GM18505 (cell line): ENCODE results near the gene SMCO4.
"Not testable (repeated sequence)": the region's sequence is repeated elsewhere in the genome, so short reads cannot be mapped to it uniquely, and the experiment has no call there.

Experiments
- ATAC-seq: cut with Tn5 transposase; IDR thresholded peaks from one replicate; pipeline ENCODE4 v1.9.1; 2021; ENCODE audit not compliant: unreplicated experiment
- POLR2A ChIP-seq: IDR thresholded peaks from 4 replicates; pipeline ENCODE4 v1.6.1; 2011; ENCODE audit warnings: borderline replicate concordance; ENCODE audit not compliant: insufficient read depth, insufficient read length; ENCODE audit errors: extremely low read depth

Gene SMCO4, protein sequence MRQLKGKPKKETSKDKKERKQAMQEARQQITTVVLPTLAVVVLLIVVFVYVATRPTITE

DNA sequence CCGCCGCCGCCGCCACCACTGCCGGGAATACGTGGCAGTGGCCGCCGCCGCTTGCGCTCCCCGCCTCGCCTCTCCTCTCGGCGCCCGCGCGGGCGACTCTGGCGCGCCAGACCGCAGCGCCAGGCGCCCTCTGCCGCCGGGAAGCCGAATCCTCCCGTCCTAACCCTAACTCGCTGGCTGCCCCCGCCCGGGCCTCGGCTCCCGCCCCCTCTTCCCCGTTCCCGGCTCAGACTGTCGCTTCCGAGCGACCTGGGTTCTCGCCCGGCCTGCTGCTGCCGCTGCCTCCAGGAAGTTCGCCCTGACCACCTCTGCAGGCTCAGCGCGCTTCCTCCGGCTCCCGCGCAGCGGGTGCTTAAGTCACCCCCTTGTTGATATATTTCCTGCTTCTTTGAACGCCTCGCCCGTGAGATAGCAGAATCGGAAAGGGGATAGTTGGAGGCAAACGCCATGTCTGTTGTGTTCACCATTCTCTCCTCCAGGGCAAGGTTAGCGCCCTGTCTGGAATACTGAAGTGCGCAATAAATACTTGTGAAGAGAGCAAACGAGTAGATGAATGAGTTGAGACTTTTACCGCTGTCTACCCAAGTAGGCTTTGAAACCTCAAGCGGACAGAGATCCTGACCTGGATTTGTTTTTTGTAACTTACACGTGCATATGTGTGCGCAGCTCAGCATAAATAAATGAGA, at the start of gene SMCO4:
SMCO4 (minus strand) TSS at position 100 of the 686 bp plus-strand sequence. CDS start 64,202 bp downstream, outside the sequence.
- peak; percentile 81 for ATAC-seq
- peak; percentile 38 for TF ChIP-seq POLR2A

DNA sequence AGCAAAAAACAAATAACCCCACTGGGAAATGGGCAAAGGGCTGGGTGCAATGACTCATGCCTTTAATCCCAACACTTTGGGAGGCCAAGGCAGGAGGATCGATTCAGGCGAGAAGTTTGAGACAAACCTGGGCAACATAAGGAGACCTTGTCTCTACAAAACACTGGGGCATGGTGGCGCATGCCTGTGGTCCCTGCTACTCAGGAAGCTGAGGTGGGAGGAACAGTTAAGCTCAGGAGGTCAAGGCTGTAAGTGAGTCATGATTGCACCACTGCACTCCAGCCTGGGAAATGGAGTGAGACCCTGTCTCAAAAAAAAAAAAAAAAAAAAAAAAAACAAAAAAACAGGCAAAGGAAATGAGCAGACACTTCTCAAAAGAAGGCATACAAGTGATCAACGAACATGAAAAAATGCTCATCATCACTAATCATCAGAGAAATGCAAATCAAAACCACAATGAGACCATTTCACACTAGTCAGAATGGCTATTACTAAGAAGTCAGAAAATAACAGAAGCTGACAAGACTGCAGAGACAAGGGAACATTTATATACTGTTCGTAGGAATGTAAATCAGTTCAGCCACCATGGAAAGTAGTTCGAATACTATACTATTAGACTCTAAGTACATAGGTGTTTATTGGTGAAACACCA, 48.2 kb upstream of the SMCO4 start:
- TF ChIP-seq POLR2A = no peak
- ATAC-seq = peak; percentile 74

DNA sequence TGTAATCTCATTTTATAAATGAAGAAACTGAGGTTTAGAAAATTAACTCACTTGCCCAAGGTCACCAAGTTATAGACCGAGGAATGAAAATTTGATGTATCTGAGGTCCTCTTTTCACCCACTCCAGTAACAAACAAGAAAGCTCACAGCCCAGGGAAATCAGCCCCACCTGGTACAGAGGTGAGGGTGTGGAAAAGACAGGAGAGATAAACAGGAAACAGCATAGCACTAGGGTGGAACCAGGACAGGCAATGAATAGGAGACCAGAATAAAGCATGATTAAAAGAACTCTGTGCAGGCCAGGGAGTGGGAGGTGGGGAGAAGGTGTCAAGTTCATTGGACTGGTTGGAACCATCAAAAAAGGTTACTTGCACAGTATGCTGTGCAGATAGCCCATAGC, 46.2 kb upstream of the SMCO4 start:
- TF ChIP-seq POLR2A = no peak
- ATAC-seq = no peak

DNA sequence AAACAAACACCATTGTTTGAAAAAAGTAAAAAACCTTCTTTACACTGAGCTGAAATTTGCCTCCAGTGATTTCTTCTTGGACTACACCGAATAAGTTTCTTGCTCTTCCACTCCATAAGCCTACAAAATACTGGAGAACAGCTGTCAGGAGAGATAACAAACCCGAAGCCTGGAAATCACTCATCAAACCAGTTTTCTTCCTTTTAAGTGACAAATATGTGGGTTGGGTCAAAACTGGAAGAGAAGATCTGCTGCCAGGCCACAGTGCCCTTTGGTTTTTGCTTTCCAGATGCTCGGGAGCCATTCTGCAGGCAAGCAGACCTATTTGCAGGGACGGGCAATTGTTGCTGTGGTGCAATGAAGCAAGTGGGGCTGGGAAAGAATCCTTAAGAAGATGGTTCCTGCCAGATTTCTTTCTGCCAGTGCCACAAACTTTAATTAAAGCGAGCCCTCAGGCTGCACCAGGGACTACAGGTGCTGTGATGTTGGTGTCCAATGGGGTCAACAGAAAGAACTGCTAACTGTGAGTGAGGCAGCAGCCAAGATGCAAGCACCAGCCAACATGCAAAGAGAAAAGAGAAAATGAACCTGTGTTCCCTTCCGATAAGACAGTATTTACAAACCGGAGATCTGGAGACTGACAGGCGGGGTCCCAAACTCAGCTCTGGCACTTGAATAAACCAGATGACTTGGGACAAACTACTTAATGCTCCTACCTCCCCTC, 44.8 kb upstream of the SMCO4 start:
- no peak for TF ChIP-seq POLR2A
- ATAC-seq = no peak

DNA sequence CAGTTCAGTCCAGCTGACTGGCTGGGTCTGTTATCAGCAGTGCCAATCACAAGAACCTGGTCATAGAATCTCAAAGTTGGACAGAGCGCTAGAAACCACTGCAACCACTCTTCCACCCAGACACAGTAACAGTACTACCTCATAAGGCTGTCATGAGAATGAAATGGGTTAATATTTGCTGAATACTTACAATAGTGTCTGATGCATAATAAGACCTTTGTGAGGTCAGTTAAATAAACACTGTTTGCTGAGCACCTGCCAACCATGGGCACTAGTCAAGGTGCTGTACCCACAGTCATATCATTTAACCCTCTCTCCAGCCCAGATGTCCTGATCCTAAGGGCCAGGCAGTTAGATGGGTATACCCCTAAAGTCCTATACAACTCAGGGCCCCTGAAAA, 44.2 kb upstream of the SMCO4 start:
- not testable (repeated sequence) for ATAC-seq

DNA sequence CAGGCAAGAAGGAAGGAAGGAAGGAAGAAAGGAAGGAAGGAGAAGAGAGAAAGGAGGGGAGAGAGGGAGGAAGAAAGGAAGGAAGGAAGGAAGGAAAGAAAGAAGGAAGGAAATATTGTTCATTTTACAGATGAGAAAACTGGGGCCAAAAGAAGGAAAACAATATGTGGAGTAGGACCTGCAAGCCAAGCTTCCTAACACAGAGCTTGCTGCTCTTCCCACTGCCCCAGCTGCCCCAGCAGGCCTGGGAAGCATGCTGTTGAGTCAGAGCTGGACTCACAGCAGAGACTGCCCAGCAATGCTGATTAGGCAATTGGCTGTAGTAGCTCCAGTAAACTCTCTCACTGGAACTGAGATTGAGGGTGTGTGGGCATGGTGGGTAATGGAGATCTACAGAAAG, 42.6 kb upstream of the SMCO4 start:
- TF ChIP-seq POLR2A = no peak
- no peak for ATAC-seq

DNA sequence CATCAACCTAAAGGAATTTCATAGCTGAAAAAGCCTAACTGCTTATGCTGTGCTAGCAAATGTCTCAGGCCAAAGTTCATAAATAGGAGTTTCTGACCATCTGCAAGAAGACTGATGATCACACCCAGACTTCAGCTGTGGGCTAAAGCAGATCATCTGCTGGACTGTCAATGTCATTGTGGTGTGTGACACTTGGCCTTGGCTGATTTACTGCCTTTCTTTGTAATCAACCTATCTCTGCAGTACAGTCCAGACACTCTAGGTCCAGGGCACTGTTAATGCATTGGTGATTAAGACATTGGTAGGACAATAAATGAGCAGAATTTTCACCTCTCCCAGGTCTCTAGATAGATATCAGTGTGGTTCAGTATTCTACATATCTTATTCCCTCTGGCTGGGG, 40.3 kb upstream of the SMCO4 start:
- TF ChIP-seq POLR2A = no peak
- ATAC-seq = no peak

DNA sequence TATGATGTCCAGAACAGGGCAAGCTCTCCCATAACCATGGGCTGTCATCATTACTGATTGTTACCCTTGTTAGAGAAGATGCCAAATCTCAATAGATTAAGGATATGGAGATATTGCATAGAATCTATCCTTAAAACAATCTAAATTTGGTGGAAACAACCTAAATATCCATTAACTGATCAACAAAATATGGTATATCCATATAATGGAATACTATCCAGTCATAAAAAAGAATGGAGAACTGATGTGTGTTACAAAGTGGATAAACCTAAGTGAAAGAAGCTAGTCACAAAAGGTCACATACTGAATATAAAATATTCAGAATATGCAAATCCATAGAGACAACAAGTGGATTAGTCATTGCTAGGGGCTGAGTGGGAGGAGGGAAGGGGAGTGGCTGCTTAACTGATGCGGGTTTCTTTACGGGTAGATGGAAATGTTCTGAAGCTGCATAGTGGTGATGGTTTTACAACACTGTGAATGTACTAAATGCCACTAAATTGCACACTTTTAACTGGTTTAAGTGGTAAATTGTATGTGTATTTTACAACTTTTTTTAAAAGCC, 36.1 kb upstream of the SMCO4 start:
- ATAC-seq = no peak
- TF ChIP-seq POLR2A = no peak

DNA sequence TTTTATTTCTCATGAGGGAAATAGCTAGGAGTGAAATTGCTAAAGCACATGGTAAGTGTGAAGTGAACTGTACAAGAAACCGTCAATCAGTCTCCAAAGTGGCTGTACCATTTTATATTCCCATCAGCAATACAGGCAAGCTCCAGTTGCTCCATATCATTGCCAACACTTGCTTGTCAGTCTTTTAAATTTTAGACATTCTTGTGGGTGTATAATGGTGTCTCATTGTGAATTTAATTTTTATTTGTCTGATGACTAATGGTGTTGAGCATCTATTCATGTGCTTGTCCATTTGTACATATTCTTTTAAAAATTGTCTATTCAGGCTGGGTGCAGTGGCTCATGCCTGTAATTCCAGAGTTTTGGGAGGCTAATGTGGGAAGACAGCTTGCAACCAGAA, 34.1 kb upstream of the SMCO4 start:
- no peak for TF ChIP-seq POLR2A
- no peak for ATAC-seq

DNA sequence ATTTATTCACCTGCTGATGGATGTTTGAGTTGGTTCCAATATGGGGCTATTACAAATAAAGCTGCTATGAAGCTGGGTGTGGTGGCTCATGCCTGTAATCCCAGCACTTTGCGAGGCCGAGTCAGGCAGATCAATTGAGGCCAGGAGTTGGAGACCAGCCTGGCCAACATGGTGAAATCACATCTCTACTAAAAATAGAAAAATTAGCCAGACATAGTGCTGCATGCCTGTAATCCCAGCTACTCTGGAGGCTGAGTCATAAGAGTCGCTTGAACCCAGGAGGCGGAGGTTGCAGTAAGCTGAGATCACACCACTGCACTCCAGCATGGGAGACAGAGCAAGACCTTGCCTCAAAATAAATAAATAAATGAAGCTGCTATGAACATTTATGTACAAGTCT, 33.7 kb upstream of the SMCO4 start:
- ATAC-seq = not testable (repeated sequence)

DNA sequence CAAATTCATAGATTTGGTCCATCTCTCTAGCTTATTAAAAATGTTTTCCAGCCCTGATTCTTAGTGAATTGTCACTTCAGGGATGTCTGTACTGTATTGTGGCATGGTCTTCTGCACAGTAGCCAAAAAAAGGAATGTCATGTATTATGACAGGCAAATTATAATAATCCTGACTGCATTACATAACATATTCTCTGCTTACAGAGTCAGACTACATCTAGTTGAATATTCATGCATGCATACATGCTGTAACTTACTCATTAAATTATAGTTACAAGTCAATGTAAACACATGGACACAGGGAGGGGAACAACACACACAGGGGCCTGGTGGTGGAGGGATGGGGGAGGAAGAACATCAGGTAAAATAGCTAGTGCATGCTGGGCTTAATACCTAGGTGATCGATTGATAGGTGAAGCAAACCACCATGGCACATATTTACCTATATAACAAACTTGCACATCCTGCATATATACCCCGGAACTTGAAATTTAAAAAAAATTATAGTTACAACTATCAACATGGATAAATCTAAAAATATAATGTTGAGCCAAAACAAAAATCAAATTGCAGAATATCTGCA, 31.5 kb upstream of the SMCO4 start:
- TF ChIP-seq POLR2A = no peak
- no peak for ATAC-seq

DNA sequence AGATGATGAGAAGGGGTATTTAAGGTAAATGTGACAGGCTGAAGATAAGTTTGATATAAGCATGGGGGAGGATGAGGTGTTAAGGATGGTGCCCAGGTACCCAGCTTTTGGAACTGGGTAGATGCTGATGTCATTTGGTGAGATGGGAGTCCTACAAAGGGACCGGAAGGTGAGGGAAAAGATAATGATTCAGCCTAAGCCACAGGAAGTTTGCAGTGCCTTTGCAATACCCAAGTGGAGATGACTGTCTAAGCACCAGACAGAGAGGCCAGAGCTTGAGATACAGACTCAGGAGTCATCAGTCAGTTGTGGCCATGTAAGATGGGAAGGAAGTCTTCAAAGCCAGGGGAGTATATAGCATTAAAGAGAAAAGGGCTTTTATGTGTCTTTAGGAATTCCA, 30.0 kb upstream of the SMCO4 start:
- no peak for ATAC-seq
- TF ChIP-seq POLR2A = no peak

DNA sequence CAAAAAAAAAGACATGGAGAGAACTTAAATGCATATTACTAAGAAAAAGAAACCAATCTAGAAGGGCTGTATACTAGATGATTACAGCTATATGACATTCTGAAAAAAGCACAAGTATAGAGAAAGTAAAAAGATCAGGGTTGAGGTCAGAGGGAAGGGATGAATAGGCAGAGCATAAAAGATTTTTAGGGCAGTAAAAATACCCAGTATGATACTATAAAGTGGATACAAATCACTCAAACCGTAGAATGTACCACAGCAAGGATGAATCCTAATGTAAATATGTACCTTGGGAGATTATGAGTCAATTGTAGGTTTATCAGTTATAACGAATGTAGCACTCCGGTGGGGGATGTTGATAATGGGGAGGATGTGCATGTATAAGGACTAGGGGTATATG, 29.4 kb upstream of the SMCO4 start:
- no peak for ATAC-seq
- TF ChIP-seq POLR2A = no peak

DNA sequence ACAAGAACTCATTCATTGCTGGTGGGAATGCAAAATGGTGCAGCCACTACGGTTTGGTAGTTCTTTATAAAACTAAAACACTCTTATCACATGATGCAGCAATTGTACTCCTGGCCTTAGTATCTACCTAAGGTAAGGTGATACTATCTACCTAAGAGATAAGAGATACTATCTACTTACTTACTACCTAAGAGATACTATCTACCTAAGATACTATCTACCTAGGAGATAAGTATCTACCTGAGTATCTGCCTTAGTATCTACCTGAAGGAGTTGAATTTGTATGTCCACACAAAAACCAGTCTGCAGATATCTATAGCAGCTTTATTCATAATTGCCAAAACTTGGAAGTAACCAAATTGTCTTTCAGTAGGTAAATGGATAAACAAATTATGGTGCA, 29.0 kb upstream of the SMCO4 start:
- no peak for ATAC-seq
- TF ChIP-seq POLR2A = no peak

DNA sequence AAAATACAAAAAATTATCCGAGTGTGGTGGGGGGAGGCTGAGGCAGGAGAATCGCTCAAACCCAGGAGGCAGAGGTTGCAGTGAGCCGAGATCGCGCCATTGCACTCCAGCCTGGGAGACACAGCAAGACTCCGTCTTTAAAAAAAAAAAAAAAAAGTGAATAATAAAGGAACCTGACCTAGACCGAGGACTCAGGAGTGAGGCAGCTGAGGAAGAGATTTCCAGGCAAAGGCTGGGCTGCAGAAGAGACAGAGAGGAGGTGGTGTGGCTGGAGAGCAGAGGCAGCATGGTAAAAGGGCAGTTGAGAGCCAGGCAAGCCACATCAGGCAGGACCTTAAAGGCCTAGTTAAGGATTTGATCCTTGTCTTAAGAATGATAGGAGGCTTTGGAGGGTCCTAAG, 28.4 kb upstream of the SMCO4 start:
- no peak for ATAC-seq
- no peak for TF ChIP-seq POLR2A
